ENCODE data around the gene RAB3GAP2.
A peak's percentile ranks its signal among the peaks of the same experiment; 100 is the strongest.
"Not testable (repeated sequence)": the region's sequence is repeated elsewhere in the genome, so short reads cannot be mapped to it uniquely, and the experiment has no call there.

Gene RAB3GAP2

DNA sequence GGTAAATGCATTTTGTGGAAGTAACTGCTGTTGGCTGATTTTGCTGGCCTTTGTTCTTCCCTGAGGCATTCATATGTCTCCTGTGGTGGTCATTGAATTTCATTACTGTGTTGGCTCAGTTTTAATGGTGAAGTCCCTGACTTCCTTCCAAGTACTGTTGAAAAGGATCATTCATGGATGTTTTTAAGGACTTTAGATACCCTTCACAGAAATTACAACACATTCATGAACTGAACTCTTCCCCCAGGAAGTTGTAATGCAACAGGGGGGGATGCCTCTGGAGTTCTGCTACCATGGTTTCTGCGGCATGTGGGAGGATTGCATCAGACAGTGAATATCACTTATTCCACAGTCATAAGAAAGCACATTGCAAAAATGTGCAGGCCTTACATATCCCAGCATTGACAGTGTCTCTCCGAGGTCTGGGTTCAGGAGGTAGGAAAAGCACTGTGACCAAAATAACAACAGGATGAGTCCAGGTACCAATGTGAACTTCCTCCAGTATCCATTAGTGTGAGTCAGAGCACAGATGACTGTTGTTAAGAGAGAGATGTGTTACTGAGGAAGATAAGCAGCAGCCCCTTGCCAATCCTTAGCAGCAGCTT is 2.1 kb upstream of the RAB3GAP2 start:
- TF ChIP-seq CTCF (IDR thresholded peaks at IDR 0.05; ENCODE audit: insufficient read depth, low read depth, low read length, missing control alignments), result no peak
- DNase-seq (ENCODE audit: low read depth), result no peak
- no peak overlapping the region for H3K4me3 ChIP-seq (ENCODE audit: low read depth, low read length)

DNA sequence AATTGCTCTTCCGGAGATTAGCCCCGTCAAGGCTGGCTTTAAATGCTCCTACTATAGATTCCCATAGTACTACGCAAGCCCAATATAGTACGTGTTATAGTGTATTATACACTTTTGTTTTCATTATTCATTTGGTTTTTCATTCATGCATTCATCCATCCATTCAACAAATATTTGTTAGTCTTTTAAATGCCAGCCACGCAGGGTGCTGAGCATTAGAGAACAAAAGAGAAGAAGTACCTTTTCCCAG is 513 bp upstream of the RAB3GAP2 start:
- no peak for DNase-seq (ENCODE audit: low read depth)
- peak overlapping the region; percentile 91 for H3K4me3 ChIP-seq (ENCODE audit: low read depth, low read length)
- TF ChIP-seq CTCF (IDR thresholded peaks at IDR 0.05; ENCODE audit: insufficient read depth, low read depth, low read length, missing control alignments), result no peak

- H3K4me3 ChIP-seq (ENCODE audit: low read depth, low read length), result peak overlapping the region; percentile 91
- peak; percentile 20 for DNase-seq (ENCODE audit: low read depth)
- TF ChIP-seq CTCF (IDR thresholded peaks at IDR 0.05; ENCODE audit: insufficient read depth, low read depth, low read length, missing control alignments), result no peak
Observed at GRCh38 chr1:220271706-220272046, 577 bp downstream of the RAB3GAP2 start.

DNA sequence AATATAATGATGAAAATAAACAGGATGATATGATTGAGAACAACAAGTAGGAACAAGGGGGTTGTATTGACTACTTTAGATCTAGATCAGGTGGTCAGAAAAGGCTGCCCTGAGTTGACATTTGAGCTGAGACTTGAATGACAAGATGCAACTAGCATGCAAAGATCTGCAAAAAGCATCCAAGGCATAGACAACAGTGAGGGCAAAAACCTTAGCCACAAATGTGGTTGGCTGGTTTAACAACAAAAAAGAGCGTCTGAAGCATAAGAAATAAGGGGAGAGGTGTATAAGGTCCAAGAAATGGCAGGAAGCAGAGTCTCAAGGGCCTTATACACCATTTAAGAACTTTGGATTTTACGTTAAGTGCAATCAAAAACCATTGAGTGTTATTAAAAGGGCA is 3.2 kb downstream of the RAB3GAP2 start:
- no peak overlapping the region for H3K4me3 ChIP-seq (ENCODE audit: low read depth, low read length)
- no peak for TF ChIP-seq CTCF (IDR thresholded peaks at IDR 0.05; ENCODE audit: insufficient read depth, low read depth, low read length, missing control alignments)
- no peak for DNase-seq (ENCODE audit: low read depth)

DNA sequence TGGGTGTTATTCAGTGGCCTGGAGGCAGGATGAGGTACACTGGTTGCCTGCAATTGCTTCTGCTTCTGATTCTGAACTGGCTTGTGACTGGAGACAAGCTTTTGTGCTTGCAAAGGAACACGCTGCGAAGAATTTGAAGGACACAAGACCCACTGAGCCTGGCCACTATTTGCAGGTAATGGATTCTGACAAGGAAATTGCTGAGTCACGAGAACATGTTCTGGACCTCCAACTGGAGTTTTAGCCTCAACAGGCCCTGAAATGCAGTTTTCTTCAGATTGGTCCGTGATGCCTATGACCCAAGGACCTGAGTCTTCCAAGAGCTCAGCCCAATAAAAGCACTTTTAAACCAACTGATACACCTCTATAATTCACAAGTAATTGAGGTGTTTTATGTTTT is 4.6 kb downstream of the RAB3GAP2 start:
- H3K4me3 ChIP-seq (ENCODE audit: low read depth, low read length), result no peak overlapping the region
- no peak for DNase-seq (ENCODE audit: low read depth)
- TF ChIP-seq CTCF (IDR thresholded peaks at IDR 0.05; ENCODE audit: insufficient read depth, low read depth, low read length, missing control alignments), result no peak

DNA sequence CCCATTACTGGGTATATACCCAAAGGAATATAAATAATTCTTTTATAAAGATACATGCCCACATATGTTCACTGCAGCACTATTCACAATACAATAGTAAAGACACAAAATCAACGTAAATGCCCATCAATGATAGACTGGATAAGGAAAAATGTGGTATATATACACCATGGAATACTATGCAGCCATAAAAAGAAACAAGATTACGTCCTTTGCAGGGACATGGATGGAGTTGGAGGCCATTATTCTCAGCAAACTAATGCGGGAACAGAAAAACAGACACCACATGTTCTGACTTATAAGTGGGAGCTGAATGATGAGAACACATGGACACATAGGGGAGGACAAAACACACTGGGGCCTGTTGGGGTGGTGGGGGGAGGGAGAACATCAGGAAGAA is 12.0 kb downstream of the RAB3GAP2 start:
- not testable (repeated sequence) for DNase-seq (ENCODE audit: low read depth); H3K4me3 ChIP-seq (ENCODE audit: low read depth, low read length)

DNA sequence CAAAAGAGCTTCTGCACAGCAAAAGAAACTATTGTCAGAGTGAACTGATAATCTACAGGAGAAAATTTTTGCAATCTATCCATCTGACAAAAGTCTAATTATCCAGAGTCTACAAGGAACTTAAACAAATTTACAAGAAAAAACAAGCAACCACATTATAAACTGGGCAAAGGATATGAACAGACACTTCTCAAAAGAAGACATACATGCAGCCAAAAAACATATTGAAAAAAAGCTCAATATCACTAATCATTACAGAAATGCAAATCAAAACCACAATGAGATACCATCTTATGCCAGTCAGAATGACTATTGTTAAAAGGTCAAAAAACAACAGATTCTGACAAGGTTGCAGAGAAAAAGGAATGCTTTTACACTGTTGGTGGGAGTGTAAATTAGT is 12.5 kb downstream of the RAB3GAP2 start:
- DNase-seq (ENCODE audit: low read depth); H3K4me3 ChIP-seq (ENCODE audit: low read depth, low read length): not testable (repeated sequence)

- DNase-seq (ENCODE audit: low read depth); H3K4me3 ChIP-seq (ENCODE audit: low read depth, low read length): not testable (repeated sequence)
Observed at GRCh38 chr1:220256194-220256593, 16.1 kb downstream of the RAB3GAP2 start.

- no peak for DNase-seq (ENCODE audit: low read depth)
- H3K4me3 ChIP-seq (ENCODE audit: low read depth, low read length), result no peak overlapping the region
- TF ChIP-seq CTCF (IDR thresholded peaks at IDR 0.05; ENCODE audit: insufficient read depth, low read depth, low read length, missing control alignments), result no peak
Observed at GRCh38 chr1:220255204-220255603, 17.0 kb downstream of the RAB3GAP2 start.

DNA sequence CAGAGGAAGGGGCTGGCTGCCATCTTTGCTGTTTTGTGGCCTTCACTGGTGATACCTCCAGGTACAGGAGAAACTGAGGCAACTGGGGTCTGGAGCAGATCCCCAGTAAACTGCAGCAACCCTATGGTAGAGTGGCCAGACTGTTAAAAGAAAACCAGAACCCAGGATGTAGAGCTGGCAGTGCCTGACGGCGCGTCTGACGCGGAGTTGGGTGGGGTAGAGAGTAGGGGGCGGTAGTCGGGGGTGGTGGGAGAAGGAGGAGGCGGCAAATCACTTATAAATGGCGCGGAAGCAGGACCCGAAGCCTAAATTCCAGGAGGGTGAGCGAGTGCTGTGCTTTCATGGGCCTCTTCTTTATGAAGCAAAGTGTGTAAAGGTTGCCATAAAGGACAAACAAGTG is 19.0 kb downstream of the RAB3GAP2 start:
- H3K4me3 ChIP-seq (ENCODE audit: low read depth, low read length); DNase-seq (ENCODE audit: low read depth): not testable (repeated sequence)

All from GM12865 (cell line).